C4-2B (cell line): ENCODE measurements around the gene HSPA6.
"Not testable (repeated sequence)": the region's sequence is repeated elsewhere in the genome, so short reads cannot be mapped to it uniquely, and the experiment has no call there.

Experiments used
- CTCF ChIP-seq: fragments of 450-650 bp; conservative IDR thresholded peaks from 2 replicates; pipeline ENCODE4 v1.5.1; 2017; ENCODE audit warnings: mild to moderate bottlenecking
- ZFX ChIP-seq: fragments of 450-650 bp; IDR thresholded peaks from 2 replicates; pipeline ENCODE4 v1.6.1; 2017

- not testable (repeated sequence) for TF ChIP-seq CTCF, ZFX
Measured at GRCh38 chr1:161553631-161554030, 29.3 kb downstream of the HSPA6 start.
